ENCODE results near the gene DMAC1.

Gene DMAC1

DNA sequence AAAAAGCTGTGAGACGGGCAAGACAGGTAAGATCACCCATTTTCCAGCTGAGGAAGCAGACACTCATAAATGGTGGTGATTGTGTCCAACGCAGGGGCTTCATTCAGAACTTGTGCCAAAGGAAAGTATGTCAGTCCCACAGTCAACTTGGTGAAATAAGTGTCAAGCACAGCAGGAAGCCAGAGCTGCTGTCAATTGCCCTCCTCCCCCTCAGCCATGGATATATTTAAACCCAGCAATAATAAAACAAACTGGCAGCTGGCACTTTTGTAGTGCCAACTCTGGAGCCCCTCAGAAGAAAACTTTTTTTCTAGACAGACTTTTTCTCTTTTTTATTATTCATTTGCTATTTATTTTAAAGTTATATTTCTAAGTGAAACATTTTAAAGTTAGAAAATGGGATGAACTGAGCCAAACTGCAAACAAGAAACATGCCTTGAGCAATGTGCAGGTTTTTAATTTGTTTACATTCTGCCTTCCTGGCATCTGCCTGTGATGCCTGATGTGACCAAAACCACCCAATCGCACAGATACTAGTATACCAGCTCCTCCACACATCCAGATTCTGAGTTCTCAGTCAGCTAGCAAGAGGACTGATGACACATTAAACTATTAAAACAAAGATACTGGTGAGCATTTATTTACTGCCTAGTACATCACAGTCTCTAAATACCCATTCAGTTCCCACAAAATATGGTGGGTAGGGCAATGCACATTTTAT lies 17.0 kb downstream of the DMAC1 start:
- DNase-seq, result no peak

- DNase-seq, result no peak
Observed at GRCh38 chr9:7780261-7780988, 19.2 kb downstream of the DMAC1 start.

- DNase-seq, result no peak
Observed at GRCh38 chr9:7778851-7779600, 20.6 kb downstream of the DMAC1 start.

GRCh38 chr9:7777771-7778170 lies 21.8 kb downstream of the DMAC1 start:
- DNase-seq, result no peak

GRCh38 chr9:7770111-7770510 lies 29.5 kb downstream of the DMAC1 start:
- no peak for DNase-seq

GRCh38 chr9:7762600-7762999 lies 37.0 kb downstream of the DMAC1 start:
- no peak for DNase-seq

DNA sequence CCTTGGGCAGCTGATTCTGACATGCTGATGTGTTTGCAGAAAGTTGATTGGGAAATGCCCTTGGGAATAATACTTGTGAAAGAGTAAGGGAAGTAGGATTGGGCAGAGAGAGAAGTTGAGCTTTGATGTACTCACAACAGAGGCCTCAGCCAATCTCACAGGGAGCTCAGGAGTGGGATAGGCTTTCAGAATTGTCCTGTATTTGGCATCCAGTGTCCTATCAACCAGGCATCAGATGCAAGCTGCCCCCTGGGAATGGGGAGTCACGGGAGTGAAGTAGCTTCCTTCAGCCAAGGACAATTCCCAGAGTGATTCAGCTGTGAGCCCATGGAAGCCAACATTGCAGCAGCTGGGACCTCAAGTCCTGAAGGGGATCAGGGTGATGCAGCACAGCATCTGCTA lies 39.6 kb downstream of the DMAC1 start:
- no peak for DNase-seq

GRCh38 chr9:7756088-7756487 lies 43.5 kb downstream of the DMAC1 start:
- DNase-seq, result no peak

- no peak for DNase-seq
Observed at GRCh38 chr9:7752481-7752880, 47.1 kb downstream of the DMAC1 start.
